Activated T-helper 1 cell treated with anti-CD3 and anti-CD28 coated beads, Interleukin-2, amount 50 U/mL, for 16 hours (primary cell): ENCODE measurements around the gene SPIB.
A peak's percentile ranks its signal among the peaks of the same experiment; 100 is the strongest.

Experiments used
- DNase-seq, 2 donors: peaks; one replicate each; pipeline ENCODE4 v3.0.0-alpha.2; 2020; ENCODE audit warnings: low read depth in 1 of 2, low spot score in 1 of 2

The SPIB gene

DNA sequence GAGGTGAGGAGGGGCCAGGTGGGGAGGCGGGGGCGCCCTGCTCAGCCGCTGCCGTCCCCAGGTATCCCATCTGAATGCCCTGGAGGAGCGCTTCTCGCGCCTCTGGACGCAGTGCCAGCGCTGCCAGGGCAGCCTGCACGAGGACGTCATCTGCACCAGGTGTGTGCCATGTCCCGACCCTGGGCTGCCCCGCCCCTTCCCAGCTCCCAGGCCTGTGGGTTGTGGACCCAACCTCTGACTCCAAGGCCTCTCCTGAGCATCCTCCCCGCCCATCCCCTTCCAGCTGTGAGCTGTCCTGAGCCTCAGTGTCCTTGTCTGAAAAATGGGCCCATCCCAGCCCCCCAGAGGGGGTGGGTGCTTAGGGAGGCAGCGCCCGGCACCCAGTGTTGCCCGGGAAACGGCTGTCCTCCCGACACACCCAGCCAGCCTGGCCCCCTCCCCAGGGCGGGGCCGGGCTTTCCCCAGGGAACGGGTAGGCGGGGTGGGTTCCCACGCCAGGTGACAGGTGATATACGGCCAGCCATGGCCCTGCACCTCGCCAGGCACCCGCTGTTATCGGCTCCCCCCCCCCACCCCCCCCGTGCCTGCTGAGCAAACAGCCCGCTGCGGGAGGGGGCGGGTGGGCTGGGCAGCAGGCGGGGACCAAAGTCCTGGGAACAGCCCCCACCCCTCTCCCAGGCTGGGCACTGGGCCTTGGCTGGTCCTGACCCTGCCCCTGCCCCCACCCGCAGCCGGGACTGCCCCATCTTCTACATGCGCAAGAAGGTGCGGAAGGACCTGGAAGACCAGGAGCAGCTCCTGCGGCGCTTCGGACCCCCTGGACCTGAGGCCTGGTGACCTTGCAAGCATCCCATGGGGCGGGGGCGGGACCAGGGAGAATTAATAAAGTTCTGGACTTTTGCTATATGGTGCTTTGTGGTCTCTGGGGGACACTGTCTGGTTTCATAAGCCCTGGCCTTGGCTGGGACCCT, 1.3 kb upstream of the SPIB start:
- DNase-seq: no peak

DNA sequence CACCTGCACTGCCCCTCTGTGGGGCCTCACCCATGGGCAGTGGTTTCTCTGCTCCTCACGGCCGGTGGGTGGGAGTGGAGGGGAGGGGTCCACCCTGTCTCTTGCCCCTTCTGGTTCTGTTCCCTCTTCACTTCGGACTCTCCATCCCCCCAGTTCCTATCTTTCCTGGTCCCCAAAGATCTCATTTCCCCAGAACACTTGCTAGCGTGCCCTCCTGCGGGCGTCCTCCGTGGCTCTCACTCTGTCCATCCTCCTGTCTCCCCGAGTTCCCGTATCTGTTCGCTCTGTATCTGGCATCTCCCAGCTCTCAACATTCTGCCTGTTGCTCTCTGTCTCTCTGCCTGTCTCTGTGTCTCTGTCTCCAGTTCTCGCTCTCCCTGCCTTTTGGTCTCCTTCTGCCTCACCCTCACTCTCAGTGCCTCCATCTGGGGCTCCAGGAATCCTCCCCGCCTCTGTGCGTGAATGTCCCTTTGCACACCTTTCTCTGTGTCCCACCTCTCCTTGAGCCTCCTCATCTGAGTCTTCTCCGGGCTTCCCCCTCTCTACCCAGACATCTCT, 363 bp downstream of the SPIB start:
- no peak for DNase-seq

DNA sequence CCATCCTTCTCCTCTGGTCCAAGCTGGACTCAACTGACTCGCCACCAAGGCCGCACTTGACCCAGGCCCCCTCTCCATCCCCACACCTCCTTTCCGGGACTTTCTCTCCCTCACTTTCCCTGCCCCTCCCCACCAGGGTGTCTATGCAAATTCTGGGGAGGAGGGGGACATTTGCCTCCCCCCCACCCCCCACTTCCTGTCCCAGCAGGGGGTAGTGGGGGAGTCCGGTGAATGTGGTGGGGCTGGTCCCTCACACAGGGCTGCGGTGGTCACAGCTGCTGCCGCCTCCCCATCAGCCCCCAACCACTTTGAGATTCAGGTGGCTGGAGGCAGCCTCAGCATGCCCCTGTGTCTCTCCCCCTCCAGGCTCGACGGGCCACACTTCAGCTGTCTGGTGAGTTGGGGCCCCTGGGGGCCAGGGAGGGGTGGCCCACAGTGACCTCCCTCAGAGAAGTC, 870 bp downstream of the SPIB start:
- DNase-seq: no peak

DNA sequence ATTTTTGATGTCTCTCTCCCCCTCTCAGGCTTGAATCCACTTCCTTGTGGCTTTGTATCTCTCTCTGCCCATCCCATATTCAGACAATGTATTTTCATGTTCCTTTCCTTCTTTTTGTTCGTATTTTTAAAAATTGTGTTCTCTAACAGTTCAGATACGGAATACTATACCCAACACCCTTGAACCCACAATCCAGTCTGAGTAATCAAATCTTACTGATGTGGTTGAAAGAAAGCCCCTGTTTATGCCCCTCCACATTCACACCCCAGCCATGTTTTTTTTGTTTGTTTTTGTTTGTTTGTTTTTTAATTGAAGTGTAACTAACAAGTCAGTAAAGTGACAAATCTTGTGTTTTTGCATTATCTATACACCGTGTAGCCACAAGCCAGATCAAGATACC, 1.4 kb downstream of the SPIB start:
- no peak for DNase-seq

DNA sequence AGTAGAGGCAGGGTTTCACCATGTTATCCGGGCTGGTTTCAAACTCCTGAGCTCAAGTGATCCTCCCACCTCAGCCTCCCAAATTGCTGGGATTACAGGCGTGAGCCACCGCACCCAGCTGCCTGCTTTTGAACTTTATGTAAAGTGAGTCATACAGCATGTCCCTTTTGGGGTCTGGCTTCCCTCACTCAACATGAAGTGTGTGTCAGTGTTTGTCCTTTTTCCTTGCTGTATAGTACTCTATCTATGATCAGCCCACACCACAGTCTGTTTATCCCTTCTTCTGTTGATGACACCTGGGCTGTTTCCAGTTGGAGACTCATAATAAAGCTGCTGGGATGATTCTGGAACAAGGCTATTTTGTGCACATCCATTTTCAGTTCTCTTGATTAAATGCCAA, 2.1 kb downstream of the SPIB start:
- DNase-seq: no peak

DNA sequence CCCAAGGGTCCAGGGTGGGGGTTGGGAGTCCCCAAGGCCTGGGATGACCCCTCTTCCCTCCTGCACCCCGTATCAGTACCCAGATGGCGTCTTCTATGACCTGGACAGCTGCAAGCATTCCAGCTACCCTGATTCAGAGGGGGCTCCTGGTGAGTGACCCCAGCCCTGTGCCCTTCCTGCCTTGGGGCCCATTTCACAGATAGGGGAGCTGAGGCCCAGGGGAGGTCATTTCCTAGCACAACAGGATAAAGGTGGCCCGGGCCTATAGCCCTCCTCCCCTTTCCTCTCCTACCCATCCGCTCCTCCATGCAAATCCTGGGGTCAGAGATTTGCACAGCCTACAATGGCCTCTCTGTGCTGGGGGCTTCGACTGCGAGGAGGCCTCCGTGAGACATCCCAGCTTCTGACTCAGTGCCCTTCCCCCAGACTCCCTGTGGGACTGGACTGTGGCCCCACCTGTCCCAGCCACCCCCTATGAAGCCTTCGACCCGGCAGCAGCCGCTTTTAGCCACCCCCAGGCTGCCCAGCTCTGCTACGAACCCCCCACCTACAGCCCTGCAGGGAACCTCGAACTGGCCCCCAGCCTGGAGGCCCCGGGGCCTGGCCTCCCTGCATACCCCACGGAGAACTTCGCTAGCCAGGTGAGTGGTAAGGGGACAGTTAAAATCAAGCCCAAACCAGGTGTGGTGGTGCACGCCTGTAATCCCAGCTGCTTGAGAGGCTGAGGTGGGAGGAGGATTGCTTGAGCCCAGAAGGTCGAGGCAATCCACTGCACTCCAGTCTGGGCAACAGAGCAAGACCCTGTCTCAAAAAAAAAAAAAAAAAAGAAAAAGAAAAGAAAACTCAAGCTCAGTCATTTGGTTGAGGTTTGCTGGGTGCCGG, 3.9 kb downstream of the SPIB start:
- DNase-seq: no peak

DNA sequence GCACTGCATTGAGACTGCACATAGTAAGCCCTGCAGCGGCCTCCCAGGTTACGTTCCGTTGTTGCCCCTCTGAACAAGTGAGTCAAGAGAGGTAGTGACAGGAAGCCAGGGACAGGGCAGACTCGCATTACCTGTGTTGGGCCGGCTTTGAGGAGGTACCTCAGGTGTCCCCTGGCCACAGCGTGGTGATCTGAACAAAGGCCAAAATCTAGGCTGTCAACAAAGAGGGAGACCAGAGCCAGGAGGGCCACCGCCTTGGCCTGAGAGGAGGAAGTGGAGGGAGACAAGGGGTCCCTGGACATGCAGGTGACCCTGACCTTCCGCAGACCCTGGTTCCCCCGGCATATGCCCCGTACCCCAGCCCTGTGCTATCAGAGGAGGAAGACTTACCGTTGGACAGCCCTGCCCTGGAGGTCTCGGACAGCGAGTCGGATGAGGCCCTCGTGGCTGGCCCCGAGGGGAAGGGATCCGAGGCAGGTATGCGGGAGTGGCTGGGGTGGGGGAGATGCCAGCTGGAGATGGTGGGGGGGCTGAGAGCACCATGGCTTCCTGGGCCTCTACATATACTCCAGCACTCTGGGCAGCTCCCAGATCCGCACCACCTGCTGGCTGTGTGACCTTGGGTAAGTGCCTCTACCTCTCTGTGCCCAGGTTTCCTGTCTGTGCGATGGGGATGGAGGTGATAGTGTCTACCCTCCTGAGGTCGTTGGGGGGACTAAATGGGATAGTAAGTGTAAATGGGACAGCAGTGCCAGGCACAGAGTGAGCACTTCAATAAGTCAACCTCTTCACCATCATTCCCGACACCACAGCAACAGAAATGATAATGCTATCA, 4.8 kb downstream of the SPIB start:
- DNase-seq: no peak

DNA sequence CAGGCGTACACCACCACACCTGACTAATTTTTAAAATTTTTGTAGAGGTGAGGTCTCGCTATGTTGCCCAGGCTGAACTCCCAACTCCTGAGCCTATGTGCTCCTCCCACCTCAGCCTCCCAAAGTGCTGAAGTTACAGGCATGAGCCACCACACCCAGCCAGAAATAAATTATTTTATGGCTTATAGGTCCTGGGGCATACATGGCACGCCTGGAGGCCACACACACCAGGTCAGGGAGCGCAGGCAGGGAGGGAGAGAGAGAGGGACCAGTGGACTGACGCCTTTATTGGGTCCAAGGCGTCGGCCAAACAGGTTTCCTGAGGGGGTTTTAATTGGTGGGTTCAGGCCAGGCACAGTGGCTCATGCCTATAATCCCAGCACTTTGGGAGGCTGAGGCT, 6.8 kb downstream of the SPIB start:
- DNase-seq: no peak

DNA sequence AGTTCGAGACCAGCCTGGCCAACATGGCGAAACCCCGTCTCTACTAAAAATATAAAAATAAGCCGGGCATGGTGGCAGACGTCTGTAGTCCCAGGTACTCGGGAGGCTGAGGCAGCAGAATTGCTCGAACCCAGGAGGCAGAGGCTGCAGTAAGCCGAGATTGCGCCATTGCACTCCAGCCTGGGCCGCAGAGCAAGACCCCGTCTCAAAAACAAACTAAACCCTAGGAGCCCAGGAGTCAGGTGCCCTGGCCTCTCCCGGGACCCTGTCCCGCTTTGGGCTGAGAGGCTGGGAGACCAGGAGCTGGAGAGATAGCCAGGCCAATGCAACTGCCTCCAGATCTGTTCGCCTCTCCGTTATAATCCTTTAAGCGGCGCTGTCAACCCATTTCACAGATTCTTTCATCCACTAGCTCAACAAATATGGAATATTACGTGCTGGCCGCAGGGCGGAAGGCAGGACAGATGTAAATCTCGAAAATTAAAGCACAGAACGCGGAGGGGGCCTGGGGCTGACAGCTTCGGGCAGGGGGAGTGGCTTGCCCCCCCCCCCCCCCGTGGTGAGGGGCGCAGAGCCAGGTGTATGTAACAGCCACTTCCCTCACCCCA, 8.7 kb downstream of the SPIB start:
- DNase-seq: no peak

DNA sequence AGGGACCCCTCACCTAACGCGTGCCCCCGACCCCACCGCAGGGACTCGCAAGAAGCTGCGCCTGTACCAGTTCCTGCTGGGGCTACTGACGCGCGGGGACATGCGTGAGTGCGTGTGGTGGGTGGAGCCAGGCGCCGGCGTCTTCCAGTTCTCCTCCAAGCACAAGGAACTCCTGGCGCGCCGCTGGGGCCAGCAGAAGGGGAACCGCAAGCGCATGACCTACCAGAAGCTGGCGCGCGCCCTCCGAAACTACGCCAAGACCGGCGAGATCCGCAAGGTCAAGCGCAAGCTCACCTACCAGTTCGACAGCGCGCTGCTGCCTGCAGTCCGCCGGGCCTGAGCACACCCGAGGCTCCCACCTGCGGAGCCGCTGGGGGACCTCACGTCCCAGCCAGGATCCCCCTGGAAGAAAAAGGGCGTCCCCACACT, 9.3 kb downstream of the SPIB start:
- no peak for DNase-seq

DNA sequence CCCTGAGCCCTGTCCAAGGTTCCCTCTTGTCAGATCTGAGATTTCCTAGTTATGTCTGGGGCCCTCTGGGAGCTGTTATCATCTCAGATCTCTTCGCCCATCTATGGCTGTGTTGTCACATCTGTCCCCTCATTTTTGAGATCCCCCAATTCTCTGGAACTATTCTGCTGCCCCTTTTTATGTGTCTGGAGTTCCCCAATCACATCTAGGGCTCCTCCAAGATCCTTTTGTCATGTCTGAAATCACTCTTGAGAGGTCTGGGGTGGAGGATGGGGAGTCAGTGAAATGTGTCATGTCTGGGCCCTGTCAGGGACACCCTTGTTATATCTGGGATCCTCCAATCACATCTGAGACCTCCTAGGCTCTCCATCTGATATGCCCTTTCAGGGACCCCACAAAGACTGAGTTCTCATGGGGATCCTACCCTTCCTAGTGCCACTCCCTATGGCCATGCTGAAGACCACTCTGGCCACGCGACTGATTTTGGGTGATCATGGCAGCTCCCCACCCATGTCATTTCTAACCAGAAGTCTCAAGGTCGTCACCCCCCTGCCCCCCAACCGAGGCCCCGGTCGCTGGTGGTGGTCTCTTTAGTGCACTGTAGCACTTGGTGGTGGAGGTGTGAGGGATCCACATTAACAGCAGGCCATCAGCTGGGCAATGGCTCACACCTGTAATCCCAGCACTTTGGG, 10.2 kb downstream of the SPIB start:
- DNase-seq: no peak

DNA sequence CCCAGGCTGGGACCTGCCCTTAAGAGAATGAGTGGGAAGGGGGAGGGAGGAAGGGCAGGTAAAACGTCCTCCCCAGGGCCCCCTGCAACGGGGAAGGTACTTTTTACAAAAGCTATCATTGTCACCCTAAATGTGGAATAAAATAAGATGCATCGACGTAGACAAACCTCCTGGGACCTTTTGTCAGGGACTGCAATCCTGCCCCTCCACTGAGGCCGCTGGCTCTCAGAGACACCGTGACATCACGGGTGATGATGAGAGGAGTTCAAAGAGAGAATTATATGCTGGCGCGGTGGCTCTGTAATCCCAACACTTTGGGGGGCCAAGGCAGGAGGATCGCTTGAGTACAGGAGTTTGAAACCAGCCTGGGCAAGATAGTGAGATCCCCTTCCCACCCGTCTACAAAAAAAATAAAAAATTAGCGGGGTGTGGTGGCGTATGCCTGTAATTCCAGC, 12.2 kb downstream of the SPIB start:
- no peak for DNase-seq

DNA sequence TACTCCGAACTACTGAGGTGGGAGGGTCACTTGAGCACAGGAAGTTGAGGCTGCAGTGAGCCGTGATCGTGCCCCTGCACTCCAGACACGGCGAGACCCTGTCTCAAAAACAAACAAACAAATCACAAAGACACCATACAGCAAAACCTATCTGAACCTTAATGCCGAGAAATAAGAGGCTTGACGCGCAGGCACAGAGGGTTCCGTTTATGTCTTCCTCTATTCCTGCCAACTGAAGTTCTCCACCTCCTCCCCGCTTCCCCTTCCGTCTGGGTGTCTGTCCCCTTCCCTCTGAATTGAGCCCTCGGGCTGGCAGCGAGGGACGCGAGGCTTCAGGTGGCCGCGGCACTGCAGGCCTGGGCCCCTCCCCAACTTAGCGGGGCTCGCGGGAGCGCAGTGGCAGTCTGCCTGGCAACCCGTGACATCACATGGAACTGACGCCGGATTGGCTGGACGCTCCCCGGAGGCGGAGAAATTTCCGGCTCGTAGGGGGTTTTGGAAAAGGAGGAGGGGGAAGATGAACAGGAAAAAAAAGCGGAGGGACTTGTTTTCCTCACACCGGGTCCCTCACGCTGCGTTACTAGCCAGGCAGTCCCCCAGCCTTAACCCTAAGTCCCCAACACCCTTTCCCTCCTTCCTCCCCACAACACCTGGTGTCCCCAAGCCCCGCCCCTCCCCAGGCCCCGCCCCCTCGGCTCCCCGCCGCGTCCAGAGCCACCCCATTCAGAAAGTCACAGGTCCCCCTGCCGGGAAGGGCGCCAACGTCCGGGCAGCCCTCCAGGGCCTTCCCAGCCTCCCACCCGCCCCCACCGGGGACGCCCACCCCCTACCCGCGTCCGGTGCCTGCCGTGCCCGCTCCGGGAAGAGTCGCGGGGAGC, 12.8 kb downstream of the SPIB start:
- peak; percentile 78 to 79 for DNase-seq

DNA sequence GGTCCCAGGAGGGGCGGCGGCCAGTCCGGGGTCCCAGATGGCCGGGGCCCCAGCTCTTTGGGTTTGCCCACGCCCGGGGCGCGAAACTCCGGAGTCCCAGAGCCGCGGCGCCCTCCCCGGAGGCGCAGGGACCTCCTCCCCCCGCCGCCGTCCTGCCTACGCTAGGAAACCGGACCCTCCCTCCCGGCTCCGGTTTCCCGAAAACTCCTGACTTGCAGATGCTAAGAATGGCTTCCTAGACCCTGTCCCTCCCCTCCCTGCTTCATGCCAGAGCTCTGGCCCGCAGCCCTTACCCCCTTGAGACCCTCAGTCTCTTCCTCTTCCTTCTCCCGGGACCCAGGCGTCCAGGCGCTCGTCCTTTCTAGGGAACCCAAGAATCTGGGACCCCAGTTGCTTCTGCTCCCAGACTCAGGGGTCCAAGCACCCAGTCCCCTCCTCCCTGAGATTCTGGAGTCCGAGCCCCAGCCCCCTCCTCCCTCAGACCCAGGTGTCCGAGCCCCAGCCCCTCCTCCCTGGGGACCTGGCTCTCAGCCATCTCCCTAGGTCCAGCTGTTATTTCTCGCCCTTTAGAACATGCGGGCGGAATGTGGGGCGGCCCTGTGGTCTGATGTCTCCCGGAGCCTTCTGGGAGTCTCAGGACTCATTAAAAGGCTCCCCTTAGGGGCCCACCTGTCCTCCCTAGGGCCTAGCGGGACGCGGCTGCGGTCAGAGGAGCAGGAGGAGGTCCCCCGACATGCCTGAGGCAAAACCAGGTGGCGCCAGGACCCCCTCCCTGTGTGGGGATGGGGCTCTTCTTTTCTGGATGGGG, 13.7 kb downstream of the SPIB start, which contains the start of gene MYBPC2:
TSS of gene MYBPC2 (plus strand) at position 672 of the 808 bp plus-strand sequence. CDS start at position 734, 62 bp downstream.
- DNase-seq: no peak

DNA sequence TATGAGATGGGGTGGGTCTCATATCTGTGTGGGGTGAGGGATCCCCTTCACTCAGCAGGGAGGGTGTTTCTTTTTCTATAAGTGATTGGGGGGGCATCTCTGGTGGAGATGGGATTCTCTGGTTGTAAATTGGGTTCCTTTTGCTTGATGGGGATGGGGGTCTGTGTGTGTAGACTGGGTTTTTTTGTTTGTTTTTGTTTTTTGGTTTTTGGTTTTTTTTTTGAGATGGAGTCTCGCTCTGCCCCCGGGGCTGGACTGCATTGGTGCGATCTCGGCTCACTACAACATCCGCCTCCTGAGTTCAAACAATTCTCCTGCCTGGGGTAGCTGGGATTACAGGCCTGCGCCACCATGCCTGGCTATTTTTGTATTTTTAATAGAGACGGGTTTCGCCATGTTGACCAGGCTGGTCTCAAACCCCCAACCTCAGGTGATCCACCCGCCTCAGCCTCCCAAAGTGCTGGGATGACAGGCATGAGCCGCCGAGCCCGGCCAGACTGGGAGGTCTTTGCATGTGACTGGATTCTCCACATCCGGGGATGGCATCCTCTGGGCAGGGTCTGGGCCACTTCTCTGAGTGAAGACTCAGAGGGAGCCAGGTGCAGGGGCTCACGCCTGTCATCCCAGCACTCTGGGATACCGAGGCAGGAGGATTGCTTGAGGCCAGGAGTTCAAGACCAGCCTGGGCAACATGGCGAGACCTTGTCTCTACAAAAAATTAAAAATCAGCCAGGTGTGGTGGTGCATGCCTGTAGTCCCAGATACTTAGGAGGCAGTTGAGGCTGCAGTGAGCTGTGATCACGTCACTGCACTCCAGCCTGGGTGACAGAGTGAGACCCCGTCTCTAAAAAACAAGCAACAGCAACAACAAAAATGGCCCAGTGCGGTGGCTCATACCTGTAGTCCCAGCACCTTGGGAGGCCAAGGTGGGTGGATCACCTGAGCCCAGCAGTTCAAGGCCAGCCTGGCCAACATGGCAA, 14.8 kb downstream of the SPIB start:
- no peak for DNase-seq

DNA sequence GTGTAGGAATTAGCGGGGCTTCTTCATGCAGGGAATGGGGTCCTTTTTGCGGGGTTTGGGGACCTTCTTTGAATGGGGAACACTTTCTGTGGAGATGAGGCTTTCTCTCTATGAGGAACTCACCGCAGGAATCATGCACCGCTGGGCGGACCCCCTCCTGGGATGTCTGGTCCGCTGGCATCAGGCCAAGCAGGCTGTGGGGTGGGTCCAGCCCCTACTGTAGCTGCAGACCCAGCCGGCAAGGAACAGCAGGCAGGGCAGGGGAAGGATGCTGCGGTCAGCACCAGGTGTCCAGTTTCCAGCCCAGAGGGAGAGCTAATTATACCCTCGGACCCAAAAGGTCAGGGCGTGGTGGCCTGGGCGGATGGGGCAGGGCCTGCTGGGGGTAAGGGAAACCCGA, 15.8 kb downstream of the SPIB start:
- DNase-seq: no peak
